GM23338 (cell line): ENCODE measurements around the gene VWDE. TPM values are rescaled to one million over a fixed set of nuclear protein-coding genes. Genes with fewer than 3 reads are reported as not detected.

Source experiments
- ATAC-seq: fragments of 200-7000 bp; cut with Tn5 transposase; 3 replicates; pipeline ENCODE4 v1.9.1; 2020
- DNase-seq: peaks from one replicate; pipeline ENCODE4 v3.0.0-alpha.2; 2015; ENCODE audit warnings: low spot score
- H2AFZ ChIP-seq: fragments of 200-600 bp; sonication (generic); 2 replicates; pipeline ENCODE4 v1.8.0; 2016; ENCODE audit warnings: antibody characterized with exemption, mild to moderate bottlenecking, moderate library complexity
- H3F3A ChIP-seq: fragments of 200-600 bp; sonication (generic); replicated peaks from 2 replicates; pipeline ENCODE4 v1.8.0; 2017; ENCODE audit warnings: antibody characterized with exemption, mixed run types, low read depth
- H3K27ac ChIP-seq: fragments of 200-600 bp; sonication (generic); 2 replicates; pipeline ENCODE4 v1.6.1; 2016; ENCODE audit warnings: low read depth
- H3K27me3 ChIP-seq: fragments of 200-600 bp; sonication (generic); 2 replicates; pipeline ENCODE4 v1.8.0; 2016; ENCODE audit warnings: mild to moderate bottlenecking, mixed run types, moderate library complexity; ENCODE audit not compliant: insufficient read depth
- H3K36me3 ChIP-seq: fragments of 200-600 bp; sonication (generic); 2 replicates; pipeline ENCODE4 v1.8.0; 2016; ENCODE audit warnings: mild to moderate bottlenecking; ENCODE audit not compliant: insufficient read depth
- H3K4me1 ChIP-seq: fragments of 200-600 bp; sonication (generic); 2 replicates; pipeline ENCODE4 v1.8.0; 2016; ENCODE audit warnings: mild to moderate bottlenecking, moderate library complexity; ENCODE audit not compliant: insufficient read depth
- H3K4me2 ChIP-seq: fragments of 200-600 bp; sonication (generic); 2 replicates; pipeline ENCODE4 v1.7.1; 2017; ENCODE audit warnings: mixed run types
- H3K4me3 ChIP-seq: fragments of 200-600 bp; sonication (generic); 2 replicates; pipeline ENCODE4 v1.6.1; 2016; ENCODE audit warnings: mixed run types
- H3K79me2 ChIP-seq: fragments of 200-600 bp; sonication (generic); replicated peaks from 2 replicates; pipeline ENCODE4 v1.8.0; 2017; ENCODE audit warnings: mild to moderate bottlenecking; ENCODE audit not compliant: insufficient read depth
- H3K9me2 ChIP-seq: fragments of 200-600 bp; sonication (generic); 2 replicates; pipeline ENCODE4 v1.8.0; 2017; ENCODE audit not compliant: insufficient read depth
- H4K20me1 ChIP-seq: fragments of 200-600 bp; sonication (generic); replicated peaks from 2 replicates; pipeline ENCODE4 v1.8.0; 2017; ENCODE audit warnings: mild to moderate bottlenecking; ENCODE audit not compliant: insufficient read depth
- H3K27ac Mint-ChIP-seq: 2 replicates; pipeline ENCODE4 v1.8.0; 2020; ENCODE audit warnings: inconsistent platforms, mild to moderate bottlenecking, moderate library complexity, mixed read lengths
- H3K27me3 Mint-ChIP-seq: 3 replicates; pipeline ENCODE4 v1.8.0; 2022; ENCODE audit warnings: low read depth, mild to moderate bottlenecking, moderate library complexity, mixed read lengths, inconsistent platforms; ENCODE audit not compliant: insufficient read depth, poor library complexity
- H3K36me3 Mint-ChIP-seq: 3 replicates; pipeline ENCODE4 v1.8.0; 2021; ENCODE audit warnings: low read depth, mild to moderate bottlenecking, inconsistent platforms, moderate library complexity, mixed read lengths
- H3K4me1 Mint-ChIP-seq: 3 replicates; pipeline ENCODE4 v1.8.0; 2020; ENCODE audit warnings: mild to moderate bottlenecking, inconsistent platforms, mixed read lengths
- H3K4me3 Mint-ChIP-seq: 3 replicates; pipeline ENCODE4 v1.8.0; 2021; ENCODE audit warnings: moderate library complexity, mild to moderate bottlenecking, inconsistent platforms, mixed read lengths
- H3K9me3 Mint-ChIP-seq: 3 replicates; pipeline ENCODE4 v1.8.0; 2020; ENCODE audit warnings: moderate library complexity, mild to moderate bottlenecking, inconsistent platforms, mixed read lengths
- CREB1 ChIP-seq: fragments of 250-450 bp; sonication (Bioruptor Pico); IDR thresholded peaks from 2 replicates; pipeline ENCODE4 v1.5.0; 2020; ENCODE audit warnings: low read depth, mild to moderate bottlenecking, moderate library complexity
- NANOG ChIP-seq: IDR thresholded peaks from 2 replicates; pipeline ENCODE4 v1.6.1; 2016; ENCODE audit warnings: antibody characterized with exemption, borderline replicate concordance
- STAT1 ChIP-seq: IDR thresholded peaks from one replicate; pipeline ENCODE4 v1.6.1; 2016; ENCODE audit warnings: antibody characterized with exemption; ENCODE audit not compliant: unreplicated experiment
- polyA plus RNA-seq: library from polyadenylated mRNA; unstranded; fragments of >200 nt; fragmentation: Nextera tagmentation; extraction: Ambion mirVana; gene quantifications from 2 replicates; pipeline ENCODE4 v1.2.1, GENCODE V29; 2016
- total RNA-seq: library from RNA; depleted of rRNA; stranded (reverse); fragments of >200 nt; shearing (Covaris generic); gene quantifications from 2 replicates; pipeline ENCODE4 v1.2.3, GENCODE V29; 2014
- TF ChIP-seq, protein P1 (sequence below), 2 experiments: fragments of 200-600 bp in 1 of 2; sonication (generic) in 1 of 2; conservative IDR thresholded peaks; 2 replicates each; pipeline versions ENCODE4 v1.5.1 to v1.6.1; 2016 to 2017; ENCODE audit warnings: antibody characterized with exemption in 2 of 2, low read depth in 2 of 2, mild to moderate bottlenecking in 2 of 2, moderate library complexity in 1 of 2
- TF ChIP-seq, protein P2 (sequence below): IDR thresholded peaks from one replicate; pipeline ENCODE4 v1.6.1; 2018; ENCODE audit warnings: antibody characterized with exemption; ENCODE audit not compliant: unreplicated experiment
- TF ChIP-seq, protein P3 (sequence below): fragments of 250-450 bp; sonication (Bioruptor Pico); IDR thresholded peaks from 2 replicates; pipeline ENCODE4 v1.5.0; 2020; ENCODE audit warnings: mild to moderate bottlenecking, moderate library complexity
- TF ChIP-seq, protein P4 (sequence below): IDR thresholded peaks from 2 replicates; pipeline ENCODE4 v1.6.1; 2016; ENCODE audit warnings: antibody characterized with exemption

VWDE gene
- total and polyA plus RNA-seq, 2 experiments from 2014 or later = 24.6 to 45.5 TPM

DNA sequence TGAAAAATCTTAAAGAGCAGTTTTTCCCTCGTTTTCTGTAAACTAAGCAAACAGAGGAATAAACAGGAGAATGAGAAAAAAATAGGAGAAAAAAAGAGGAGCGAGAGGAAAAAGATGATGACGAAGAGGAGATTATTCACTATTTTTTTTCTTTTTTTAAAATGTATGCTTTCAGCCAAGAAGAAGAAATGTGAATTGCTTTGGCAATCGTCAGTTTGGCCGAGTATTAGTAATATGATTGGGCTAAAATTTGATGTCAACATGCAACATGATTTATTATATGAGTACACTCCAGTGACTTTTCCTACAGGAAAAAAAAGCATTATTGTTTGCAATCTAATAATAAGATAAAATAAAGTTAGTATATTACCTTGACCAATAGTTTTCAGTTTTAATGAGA lies 26.3 kb downstream of the VWDE start:
- ATAC-seq (no peak), DNase-seq (no peak)
- peaks cover 2% of the 10 kb centered on the region; the same call in 2 of the 3 replicates for H3K4me1 Mint-ChIP-seq
- H3K9me2 ChIP-seq = no peaks in the 10 kb centered on the region
- H3K79me2 ChIP-seq = no peaks in the 10 kb centered on the region
- TF ChIP-seq STAT1 (no peak), NANOG (no peak), CREB1 (CRISPR knock-in tag) (no peak)
- TF ChIP-seq, protein P1, sequence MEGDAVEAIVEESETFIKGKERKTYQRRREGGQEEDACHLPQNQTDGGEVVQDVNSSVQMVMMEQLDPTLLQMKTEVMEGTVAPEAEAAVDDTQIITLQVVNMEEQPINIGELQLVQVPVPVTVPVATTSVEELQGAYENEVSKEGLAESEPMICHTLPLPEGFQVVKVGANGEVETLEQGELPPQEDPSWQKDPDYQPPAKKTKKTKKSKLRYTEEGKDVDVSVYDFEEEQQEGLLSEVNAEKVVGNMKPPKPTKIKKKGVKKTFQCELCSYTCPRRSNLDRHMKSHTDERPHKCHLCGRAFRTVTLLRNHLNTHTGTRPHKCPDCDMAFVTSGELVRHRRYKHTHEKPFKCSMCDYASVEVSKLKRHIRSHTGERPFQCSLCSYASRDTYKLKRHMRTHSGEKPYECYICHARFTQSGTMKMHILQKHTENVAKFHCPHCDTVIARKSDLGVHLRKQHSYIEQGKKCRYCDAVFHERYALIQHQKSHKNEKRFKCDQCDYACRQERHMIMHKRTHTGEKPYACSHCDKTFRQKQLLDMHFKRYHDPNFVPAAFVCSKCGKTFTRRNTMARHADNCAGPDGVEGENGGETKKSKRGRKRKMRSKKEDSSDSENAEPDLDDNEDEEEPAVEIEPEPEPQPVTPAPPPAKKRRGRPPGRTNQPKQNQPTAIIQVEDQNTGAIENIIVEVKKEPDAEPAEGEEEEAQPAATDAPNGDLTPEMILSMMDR (conservative IDR thresholded peaks at IDR 0.05; ENCODE audit: low read depth in 2 of 2) = no peak
- TF ChIP-seq, protein P2, sequence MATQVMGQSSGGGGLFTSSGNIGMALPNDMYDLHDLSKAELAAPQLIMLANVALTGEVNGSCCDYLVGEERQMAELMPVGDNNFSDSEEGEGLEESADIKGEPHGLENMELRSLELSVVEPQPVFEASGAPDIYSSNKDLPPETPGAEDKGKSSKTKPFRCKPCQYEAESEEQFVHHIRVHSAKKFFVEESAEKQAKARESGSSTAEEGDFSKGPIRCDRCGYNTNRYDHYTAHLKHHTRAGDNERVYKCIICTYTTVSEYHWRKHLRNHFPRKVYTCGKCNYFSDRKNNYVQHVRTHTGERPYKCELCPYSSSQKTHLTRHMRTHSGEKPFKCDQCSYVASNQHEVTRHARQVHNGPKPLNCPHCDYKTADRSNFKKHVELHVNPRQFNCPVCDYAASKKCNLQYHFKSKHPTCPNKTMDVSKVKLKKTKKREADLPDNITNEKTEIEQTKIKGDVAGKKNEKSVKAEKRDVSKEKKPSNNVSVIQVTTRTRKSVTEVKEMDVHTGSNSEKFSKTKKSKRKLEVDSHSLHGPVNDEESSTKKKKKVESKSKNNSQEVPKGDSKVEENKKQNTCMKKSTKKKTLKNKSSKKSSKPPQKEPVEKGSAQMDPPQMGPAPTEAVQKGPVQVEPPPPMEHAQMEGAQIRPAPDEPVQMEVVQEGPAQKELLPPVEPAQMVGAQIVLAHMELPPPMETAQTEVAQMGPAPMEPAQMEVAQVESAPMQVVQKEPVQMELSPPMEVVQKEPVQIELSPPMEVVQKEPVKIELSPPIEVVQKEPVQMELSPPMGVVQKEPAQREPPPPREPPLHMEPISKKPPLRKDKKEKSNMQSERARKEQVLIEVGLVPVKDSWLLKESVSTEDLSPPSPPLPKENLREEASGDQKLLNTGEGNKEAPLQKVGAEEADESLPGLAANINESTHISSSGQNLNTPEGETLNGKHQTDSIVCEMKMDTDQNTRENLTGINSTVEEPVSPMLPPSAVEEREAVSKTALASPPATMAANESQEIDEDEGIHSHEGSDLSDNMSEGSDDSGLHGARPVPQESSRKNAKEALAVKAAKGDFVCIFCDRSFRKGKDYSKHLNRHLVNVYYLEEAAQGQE = no peak
- TF ChIP-seq, protein P3, sequence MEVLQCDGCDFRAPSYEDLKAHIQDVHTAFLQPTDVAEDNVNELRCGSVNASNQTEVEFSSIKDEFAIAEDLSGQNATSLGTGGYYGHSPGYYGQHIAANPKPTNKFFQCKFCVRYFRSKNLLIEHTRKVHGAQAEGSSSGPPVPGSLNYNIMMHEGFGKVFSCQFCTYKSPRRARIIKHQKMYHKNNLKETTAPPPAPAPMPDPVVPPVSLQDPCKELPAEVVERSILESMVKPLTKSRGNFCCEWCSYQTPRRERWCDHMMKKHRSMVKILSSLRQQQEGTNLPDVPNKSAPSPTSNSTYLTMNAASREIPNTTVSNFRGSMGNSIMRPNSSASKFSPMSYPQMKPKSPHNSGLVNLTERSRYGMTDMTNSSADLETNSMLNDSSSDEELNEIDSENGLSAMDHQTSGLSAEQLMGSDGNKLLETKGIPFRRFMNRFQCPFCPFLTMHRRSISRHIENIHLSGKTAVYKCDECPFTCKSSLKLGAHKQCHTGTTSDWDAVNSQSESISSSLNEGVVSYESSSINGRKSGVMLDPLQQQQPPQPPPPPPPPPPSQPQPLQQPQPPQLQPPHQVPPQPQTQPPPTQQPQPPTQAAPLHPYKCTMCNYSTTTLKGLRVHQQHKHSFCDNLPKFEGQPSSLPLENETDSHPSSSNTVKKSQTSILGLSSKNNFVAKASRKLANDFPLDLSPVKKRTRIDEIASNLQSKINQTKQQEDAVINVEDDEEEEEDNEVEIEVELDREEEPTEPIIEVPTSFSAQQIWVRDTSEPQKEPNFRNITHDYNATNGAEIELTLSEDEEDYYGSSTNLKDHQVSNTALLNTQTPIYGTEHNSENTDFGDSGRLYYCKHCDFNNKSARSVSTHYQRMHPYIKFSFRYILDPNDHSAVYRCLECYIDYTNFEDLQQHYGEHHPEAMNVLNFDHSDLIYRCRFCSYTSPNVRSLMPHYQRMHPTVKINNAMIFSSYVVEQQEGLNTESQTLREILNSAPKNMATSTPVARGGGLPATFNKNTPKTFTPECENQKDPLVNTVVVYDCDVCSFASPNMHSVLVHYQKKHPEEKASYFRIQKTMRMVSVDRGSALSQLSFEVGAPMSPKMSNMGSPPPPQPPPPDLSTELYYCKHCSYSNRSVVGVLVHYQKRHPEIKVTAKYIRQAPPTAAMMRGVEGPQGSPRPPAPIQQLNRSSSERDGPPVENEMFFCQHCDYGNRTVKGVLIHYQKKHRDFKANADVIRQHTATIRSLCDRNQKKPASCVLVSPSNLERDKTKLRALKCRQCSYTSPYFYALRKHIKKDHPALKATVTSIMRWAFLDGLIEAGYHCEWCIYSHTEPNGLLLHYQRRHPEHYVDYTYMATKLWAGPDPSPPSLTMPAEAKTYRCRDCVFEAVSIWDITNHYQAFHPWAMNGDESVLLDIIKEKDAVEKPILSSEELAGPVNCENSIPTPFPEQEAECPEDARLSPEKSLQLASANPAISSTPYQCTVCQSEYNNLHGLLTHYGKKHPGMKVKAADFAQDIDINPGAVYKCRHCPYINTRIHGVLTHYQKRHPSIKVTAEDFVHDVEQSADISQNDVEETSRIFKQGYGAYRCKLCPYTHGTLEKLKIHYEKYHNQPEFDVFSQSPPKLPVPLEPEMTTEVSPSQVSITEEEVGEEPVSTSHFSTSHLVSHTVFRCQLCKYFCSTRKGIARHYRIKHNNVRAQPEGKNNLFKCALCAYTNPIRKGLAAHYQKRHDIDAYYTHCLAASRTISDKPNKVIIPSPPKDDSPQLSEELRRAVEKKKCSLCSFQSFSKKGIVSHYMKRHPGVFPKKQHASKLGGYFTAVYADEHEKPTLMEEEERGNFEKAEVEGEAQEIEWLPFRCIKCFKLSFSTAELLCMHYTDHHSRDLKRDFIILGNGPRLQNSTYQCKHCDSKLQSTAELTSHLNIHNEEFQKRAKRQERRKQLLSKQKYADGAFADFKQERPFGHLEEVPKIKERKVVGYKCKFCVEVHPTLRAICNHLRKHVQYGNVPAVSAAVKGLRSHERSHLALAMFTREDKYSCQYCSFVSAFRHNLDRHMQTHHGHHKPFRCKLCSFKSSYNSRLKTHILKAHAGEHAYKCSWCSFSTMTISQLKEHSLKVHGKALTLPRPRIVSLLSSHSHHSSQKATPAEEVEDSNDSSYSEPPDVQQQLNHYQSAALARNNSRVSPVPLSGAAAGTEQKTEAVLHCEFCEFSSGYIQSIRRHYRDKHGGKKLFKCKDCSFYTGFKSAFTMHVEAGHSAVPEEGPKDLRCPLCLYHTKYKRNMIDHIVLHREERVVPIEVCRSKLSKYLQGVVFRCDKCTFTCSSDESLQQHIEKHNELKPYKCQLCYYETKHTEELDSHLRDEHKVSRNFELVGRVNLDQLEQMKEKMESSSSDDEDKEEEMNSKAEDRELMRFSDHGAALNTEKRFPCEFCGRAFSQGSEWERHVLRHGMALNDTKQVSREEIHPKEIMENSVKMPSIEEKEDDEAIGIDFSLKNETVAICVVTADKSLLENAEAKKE = no peak
- TF ChIP-seq, protein P4, sequence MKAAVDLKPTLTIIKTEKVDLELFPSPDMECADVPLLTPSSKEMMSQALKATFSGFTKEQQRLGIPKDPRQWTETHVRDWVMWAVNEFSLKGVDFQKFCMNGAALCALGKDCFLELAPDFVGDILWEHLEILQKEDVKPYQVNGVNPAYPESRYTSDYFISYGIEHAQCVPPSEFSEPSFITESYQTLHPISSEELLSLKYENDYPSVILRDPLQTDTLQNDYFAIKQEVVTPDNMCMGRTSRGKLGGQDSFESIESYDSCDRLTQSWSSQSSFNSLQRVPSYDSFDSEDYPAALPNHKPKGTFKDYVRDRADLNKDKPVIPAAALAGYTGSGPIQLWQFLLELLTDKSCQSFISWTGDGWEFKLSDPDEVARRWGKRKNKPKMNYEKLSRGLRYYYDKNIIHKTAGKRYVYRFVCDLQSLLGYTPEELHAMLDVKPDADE = no peak
- H3K9me3 Mint-ChIP-seq = no peaks in the 10 kb centered on the region
- H3K4me3 Mint-ChIP-seq = no peak overlapping the region
- peaks cover 31% of the 10 kb centered on the region for H3K36me3 Mint-ChIP-seq
- H3K4me2 ChIP-seq = no peak overlapping the region
- H3K27me3 ChIP-seq = no peaks in the 10 kb centered on the region
- peaks cover 5% of the 10 kb centered on the region; the same call in 1 of the 2 replicates for H3K36me3 ChIP-seq
- no peak overlapping the region for H2AFZ ChIP-seq
- no peak overlapping the region for H3K27ac ChIP-seq
- H3K27ac Mint-ChIP-seq = no peak overlapping the region
- no peaks in the 10 kb centered on the region for H3K27me3 Mint-ChIP-seq
- no peak overlapping the region for H3K4me3 ChIP-seq
- H3F3A ChIP-seq = no peaks in the 10 kb centered on the region
- no peaks in the 10 kb centered on the region for H4K20me1 ChIP-seq
- H3K4me1 ChIP-seq = no peaks in the 10 kb centered on the region
